SK-N-SH (cell line): Measurements from ENCODE around the gene ANKAR. TPM values are rescaled to one million over a fixed set of nuclear protein-coding genes. Genes with fewer than 3 reads are reported as not detected.

ENCODE experiments used
- CTCF ChIA-PET: fragments of 300-600, 350-600 bp; formaldehyde crosslinking; extraction: SDS; loops from one replicate; lab custom pipeline; 2021; lab: Yijun Ruan, JAX
- POLR2A ChIA-PET: fragments of 350-600 bp; sonication (Branson Sonifier 250); formaldehyde crosslinking; extraction: SDS; loops from one replicate; lab custom pipeline; 2020; ENCODE audit warnings: antibody characterized with exemption, inconsistent platforms; lab: Yijun Ruan, JAX
- DNase-seq: peaks from one replicate; pipeline ENCODE4 v3.0.0; 2012
- H2AFZ ChIP-seq: fragments of 200-600 bp; sonication (generic); 2 replicates; pipeline ENCODE4 v1.8.1; 2016; ENCODE audit warnings: antibody characterized with exemption, mild to moderate bottlenecking, low read depth
- H3F3A ChIP-seq: fragments of 200-600 bp; sonication (generic); replicated peaks from 2 replicates; pipeline ENCODE3; 2016; ENCODE audit warnings: antibody characterized with exemption, mild to moderate bottlenecking; ENCODE audit not compliant: insufficient read depth
- H3K27ac ChIP-seq, 2 experiments: fragments of 200-500 bp in 1 of 2; fragments of 200-600 bp in 1 of 2; sonication (Bioruptor generic) in 1 of 2; sonication (generic), shearing (Covaris generic) in 1 of 2; 2 replicates each; pipeline versions ENCODE4 v1.5.1 to v1.6.1; 2014 to 2016; ENCODE audit warnings: low read depth in 2 of 2, inconsistent platforms in 1 of 2, low read length in 1 of 2, mild to moderate bottlenecking in 1 of 2, mixed read lengths in 1 of 2
- H3K27me3 ChIP-seq: fragments of 200-600 bp; sonication (generic), shearing (Covaris generic); 2 replicates; pipeline ENCODE4 v1.6.1; 2016; ENCODE audit warnings: mixed run types; ENCODE audit not compliant: insufficient read depth
- H3K36me3 ChIP-seq, 2 experiments: fragments of 200-500 bp in 1 of 2; fragments of 200-600 bp in 1 of 2; sonication (Bioruptor generic) in 1 of 2; sonication (generic) in 1 of 2; replicated peaks in 1 of 2; 2 replicates each; pipeline versions ENCODE3 to v1.5.1; 2014 to 2016; ENCODE audit warnings: low read length in 1 of 2, mild to moderate bottlenecking in 1 of 2; ENCODE audit not compliant: insufficient read depth in 2 of 2, control insufficient read depth in 1 of 2
- H3K4me1 ChIP-seq, 2 experiments: fragments of 200-500 bp in 1 of 2; fragments of 200-600 bp in 1 of 2; sonication (Bioruptor generic) in 1 of 2; sonication (generic), shearing (Covaris generic) in 1 of 2; 2 replicates each; pipeline versions ENCODE4 v1.5.1 to v1.6.1; 2014 to 2016; ENCODE audit warnings: low read depth in 1 of 2, low read length in 1 of 2, mixed run types in 1 of 2; ENCODE audit not compliant: insufficient read depth in 2 of 2, control insufficient read depth in 1 of 2
- H3K4me2 ChIP-seq: fragments of 200-600 bp; sonication (generic), shearing (Covaris generic); 2 replicates; pipeline ENCODE4 v1.6.1; 2017; ENCODE audit warnings: mixed run types
- H3K4me3 ChIP-seq, 2 experiments: fragments of 200-500 bp in 1 of 2; fragments of 200-600 bp in 1 of 2; sonication (Bioruptor generic) in 1 of 2; sonication (generic), shearing (Covaris generic) in 1 of 2; 2 replicates each; pipeline versions ENCODE4 v1.5.1 to v1.8.1; 2014 to 2016; ENCODE audit warnings: low read depth in 2 of 2, inconsistent platforms in 1 of 2, low read length in 1 of 2, mild to moderate bottlenecking in 1 of 2, mixed read lengths in 1 of 2, moderate library complexity in 1 of 2
- H3K79me2 ChIP-seq: fragments of 200-600 bp; sonication (generic); 2 replicates; pipeline ENCODE4 v1.8.1; 2017; ENCODE audit warnings: mild to moderate bottlenecking; ENCODE audit not compliant: insufficient read depth
- H3K9ac ChIP-seq: fragments of 200-600 bp; sonication (generic); 2 replicates; pipeline ENCODE4 v1.6.1; 2017; ENCODE audit warnings: mixed run types
- H3K9me2 ChIP-seq: fragments of 200-600 bp; sonication (generic); 2 replicates; pipeline ENCODE4 v1.6.1; 2017; ENCODE audit warnings: mixed run types
- H3K9me3 ChIP-seq: fragments of 200-600 bp; sonication (generic); 2 replicates; pipeline ENCODE4 v1.6.1; 2017; ENCODE audit warnings: mixed run types, mild to moderate bottlenecking, moderate library complexity
- H4K20me1 ChIP-seq: fragments of 200-600 bp; sonication (generic); 2 replicates; pipeline ENCODE4 v1.6.1; 2017; ENCODE audit warnings: mild to moderate bottlenecking, mixed run types; ENCODE audit not compliant: insufficient read depth
- ELF1 ChIP-seq: IDR thresholded peaks from 2 replicates; pipeline ENCODE4 v1.4.0; 2012
- EP300 ChIP-seq, 2 experiments: IDR thresholded peaks; 2 replicates each; pipeline versions ENCODE4 v1.4.0 to v1.6.1; 2012; ENCODE audit warnings: borderline replicate concordance in 1 of 2, low read depth in 1 of 2, low read length in 1 of 2
- EZH2phosphoT487 ChIP-seq: fragments of 200-600 bp; sonication (generic); IDR thresholded peaks from 2 replicates; pipeline ENCODE4 v1.6.1; 2017; ENCODE audit warnings: low read depth, mixed run types, mild to moderate bottlenecking, antibody characterized with exemption, moderate library complexity, borderline replicate concordance
- FOXM1 ChIP-seq: IDR thresholded peaks from 2 replicates; pipeline ENCODE4 v1.4.0; 2012; ENCODE audit warnings: low read depth, mild to moderate bottlenecking
- GATA2 ChIP-seq: sonication (generic); formaldehyde crosslinking; IDR thresholded peaks from 2 replicates; pipeline ENCODE4 v1.5.0; 2020; ENCODE audit warnings: mild to moderate bottlenecking, missing genetic modification reagents
- JUND ChIP-seq: IDR thresholded peaks from 2 replicates; pipeline ENCODE4 v1.4.0; 2012
- MEF2A ChIP-seq: IDR thresholded peaks from 2 replicates; pipeline ENCODE4 v1.4.0; 2012; ENCODE audit warnings: low read depth, borderline replicate concordance
- PBX3 ChIP-seq: IDR thresholded peaks from 2 replicates; pipeline ENCODE4; 2012
- POLR2AphosphoS5 ChIP-seq: IDR thresholded peaks from 2 replicates; pipeline ENCODE4 v1.6.1; 2012; ENCODE audit warnings: low read depth, low read length
- RXRA ChIP-seq: IDR thresholded peaks from 2 replicates; pipeline ENCODE4 v1.4.0; 2012; ENCODE audit warnings: low read depth, mild to moderate bottlenecking, borderline replicate concordance
- SMC3 ChIP-seq: IDR thresholded peaks from 2 replicates; pipeline ENCODE4 v1.6.1; 2012; ENCODE audit warnings: low read depth, low read length, improper control_type of control experiment
- WGBS: methylation state at CpG from one replicate; pipeline ENCODE4 v1.1.6; 2017; ENCODE audit warnings: low lambda C conversion rate; 5-methylcytosine and 5-hydroxymethylcytosine counted together
- polyA plus RNA-seq, 3 experiments: library from polyadenylated mRNA; depleted of rRNA; stranded (reverse); fragments of >200 nt; gene quantifications; 2 replicates each; pipeline ENCODE4 v1.2.3, GENCODE V29; 2012
- TF ChIP-seq, protein P1 (sequence below): IDR thresholded peaks from 2 replicates; pipeline ENCODE4 v1.6.1; 2012; ENCODE audit warnings: mild to moderate bottlenecking, low read depth, low read length, moderate library complexity
- TF ChIP-seq, protein P2 (sequence below): fragments of 150-350 bp; IDR thresholded peaks from 2 replicates; pipeline ENCODE4 v1.6.1; 2016; ENCODE audit warnings: mild to moderate bottlenecking, low read depth, low read length

ANKAR gene
- polyA plus RNA-seq, 1 of the 3 experiments (the other 2 are of a cell fraction), result 1.6 TPM

DNA sequence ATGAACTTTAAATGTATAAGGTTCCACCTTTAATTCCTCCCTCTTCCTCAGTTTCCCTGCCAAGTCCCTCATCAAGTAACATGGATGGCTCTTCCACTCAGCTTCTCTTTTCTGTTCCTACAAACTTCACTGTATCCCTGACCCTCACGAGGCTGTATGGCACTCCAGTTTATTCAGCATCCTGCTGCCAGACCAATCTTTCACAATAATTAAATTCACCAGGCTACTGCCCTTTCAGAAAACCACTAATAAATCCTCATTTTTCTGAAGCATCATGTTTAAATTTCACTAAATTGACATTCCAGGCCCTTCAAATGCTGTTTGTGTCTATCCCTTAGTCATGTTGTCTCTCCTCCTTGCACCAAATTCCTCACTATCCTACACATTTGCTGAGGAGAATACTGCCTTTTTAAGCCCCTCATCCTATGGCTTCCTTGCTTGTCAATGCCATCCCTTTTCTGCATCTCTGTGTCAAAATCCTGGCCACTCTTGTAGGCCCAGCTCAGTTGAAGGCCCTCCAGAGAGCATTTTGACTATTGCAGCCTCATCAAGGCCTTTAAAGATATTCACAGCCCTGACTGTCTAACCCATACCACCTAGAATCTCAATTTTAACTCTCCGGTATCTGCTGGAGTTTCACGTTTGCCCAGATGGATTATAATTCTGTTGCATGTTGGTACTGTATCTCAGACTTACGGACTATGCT, 36.0 kb upstream of the ANKAR start:
- no peak overlapping the region for H3K27ac ChIP-seq
- no peaks in the 10 kb centered on the region for H3K4me1 ChIP-seq
- H3K9me2 ChIP-seq, result no peaks in the 10 kb centered on the region
- H3K27me3 ChIP-seq, result no peaks in the 10 kb centered on the region
- DNase-seq, result no peak
- no peaks in the 10 kb centered on the region for H3K79me2 ChIP-seq
- H3K4me3 ChIP-seq, result no peak overlapping the region
- H3K4me2 ChIP-seq, result no peak overlapping the region
- WGBS, result 78% methylated on average over 4 of the region's 4 CpGs
- no peak for TF ChIP-seq SMC3
- TF ChIP-seq, protein P1, sequence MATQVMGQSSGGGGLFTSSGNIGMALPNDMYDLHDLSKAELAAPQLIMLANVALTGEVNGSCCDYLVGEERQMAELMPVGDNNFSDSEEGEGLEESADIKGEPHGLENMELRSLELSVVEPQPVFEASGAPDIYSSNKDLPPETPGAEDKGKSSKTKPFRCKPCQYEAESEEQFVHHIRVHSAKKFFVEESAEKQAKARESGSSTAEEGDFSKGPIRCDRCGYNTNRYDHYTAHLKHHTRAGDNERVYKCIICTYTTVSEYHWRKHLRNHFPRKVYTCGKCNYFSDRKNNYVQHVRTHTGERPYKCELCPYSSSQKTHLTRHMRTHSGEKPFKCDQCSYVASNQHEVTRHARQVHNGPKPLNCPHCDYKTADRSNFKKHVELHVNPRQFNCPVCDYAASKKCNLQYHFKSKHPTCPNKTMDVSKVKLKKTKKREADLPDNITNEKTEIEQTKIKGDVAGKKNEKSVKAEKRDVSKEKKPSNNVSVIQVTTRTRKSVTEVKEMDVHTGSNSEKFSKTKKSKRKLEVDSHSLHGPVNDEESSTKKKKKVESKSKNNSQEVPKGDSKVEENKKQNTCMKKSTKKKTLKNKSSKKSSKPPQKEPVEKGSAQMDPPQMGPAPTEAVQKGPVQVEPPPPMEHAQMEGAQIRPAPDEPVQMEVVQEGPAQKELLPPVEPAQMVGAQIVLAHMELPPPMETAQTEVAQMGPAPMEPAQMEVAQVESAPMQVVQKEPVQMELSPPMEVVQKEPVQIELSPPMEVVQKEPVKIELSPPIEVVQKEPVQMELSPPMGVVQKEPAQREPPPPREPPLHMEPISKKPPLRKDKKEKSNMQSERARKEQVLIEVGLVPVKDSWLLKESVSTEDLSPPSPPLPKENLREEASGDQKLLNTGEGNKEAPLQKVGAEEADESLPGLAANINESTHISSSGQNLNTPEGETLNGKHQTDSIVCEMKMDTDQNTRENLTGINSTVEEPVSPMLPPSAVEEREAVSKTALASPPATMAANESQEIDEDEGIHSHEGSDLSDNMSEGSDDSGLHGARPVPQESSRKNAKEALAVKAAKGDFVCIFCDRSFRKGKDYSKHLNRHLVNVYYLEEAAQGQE, result no peak
- no peak for TF ChIP-seq GATA2 (CRISPR knock-in tag)
- TF ChIP-seq FOXM1, result no peak
- TF ChIP-seq RXRA, result no peak
- TF ChIP-seq ELF1, result no peak
- TF ChIP-seq MEF2A, result no peak
- no peak for TF ChIP-seq POLR2AphosphoS5
- TF ChIP-seq, protein P2, sequence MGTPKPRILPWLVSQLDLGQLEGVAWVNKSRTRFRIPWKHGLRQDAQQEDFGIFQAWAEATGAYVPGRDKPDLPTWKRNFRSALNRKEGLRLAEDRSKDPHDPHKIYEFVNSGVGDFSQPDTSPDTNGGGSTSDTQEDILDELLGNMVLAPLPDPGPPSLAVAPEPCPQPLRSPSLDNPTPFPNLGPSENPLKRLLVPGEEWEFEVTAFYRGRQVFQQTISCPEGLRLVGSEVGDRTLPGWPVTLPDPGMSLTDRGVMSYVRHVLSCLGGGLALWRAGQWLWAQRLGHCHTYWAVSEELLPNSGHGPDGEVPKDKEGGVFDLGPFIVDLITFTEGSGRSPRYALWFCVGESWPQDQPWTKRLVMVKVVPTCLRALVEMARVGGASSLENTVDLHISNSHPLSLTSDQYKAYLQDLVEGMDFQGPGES, result no peak
- TF ChIP-seq EZH2phosphoT487, result no peak
- TF ChIP-seq PBX3, result no peak
- no peak for TF ChIP-seq EP300 (IDR thresholded peaks at IDR 0.05; ENCODE audit: borderline replicate concordance in 1 of 2, low read depth in 1 of 2, low read length in 1 of 2)
- no peak for TF ChIP-seq JUND
- H3K36me3 ChIP-seq, result no peaks in the 10 kb centered on the region
- peaks cover 3% of the 10 kb centered on the region for H3F3A ChIP-seq
- ChIA-PET POLR2A (no interaction called here), CTCF (interaction anchor here (4.6 kb wide), 1 partner anchor 22 kb away, joined by 19 read pairs; the partner anchor contains the start of gene ASNSD1)
- no peaks in the 10 kb centered on the region for H4K20me1 ChIP-seq
- H3K9ac ChIP-seq, result no peak overlapping the region
- H3K9me3 ChIP-seq, result no peaks in the 10 kb centered on the region
- no peak overlapping the region for H2AFZ ChIP-seq
